Natural killer cell (primary cell): ENCODE results near the gene TERC. TPM values are rescaled to one million over a fixed set of nuclear protein-coding genes. Genes with fewer than 3 reads are reported as not detected.

Source experiments
- ATAC-seq, 3 donors: fragments of 150-1000 bp in 2 of 3; fragments of 200-7000 bp in 1 of 3; cut with Tn5 transposase; 1 replicate in 1 of 3; 2 replicates in 2 of 3; pipeline ENCODE4 v1.10.0; 2021; ENCODE audit warnings: mild to moderate bottlenecking in 2 of 3, moderate library complexity in 2 of 3
- DNase-seq, 2 donors: peaks; one replicate each; pipeline versions ENCODE4 v3.0.0 to v3.0.0-alpha.2; 2013 to 2021; ENCODE audit warnings: mixed read lengths in 1 of 2
- H3K27ac ChIP-seq: one replicate; pipeline ENCODE4 v1.5.1; 2013; ENCODE audit warnings: mild to moderate bottlenecking, low read length
- H3K27me3 ChIP-seq: one replicate; pipeline ENCODE4 v1.6.1; 2013; ENCODE audit warnings: low read length; ENCODE audit not compliant: control insufficient read depth, insufficient read depth
- H3K36me3 ChIP-seq: one replicate; pipeline ENCODE4 v1.6.1; 2013; ENCODE audit warnings: low read length; ENCODE audit not compliant: control insufficient read depth, insufficient read depth
- H3K4me1 ChIP-seq: one replicate; pipeline ENCODE4 v1.6.1; 2013; ENCODE audit warnings: low read length; ENCODE audit not compliant: control insufficient read depth, insufficient read depth
- H3K4me3 ChIP-seq: one replicate; pipeline ENCODE4 v1.5.1; 2013; ENCODE audit warnings: low read length
- H3K9me3 ChIP-seq: one replicate; pipeline ENCODE4 v1.6.1; 2013; ENCODE audit warnings: low read length; ENCODE audit not compliant: control insufficient read depth, insufficient read depth
- H3K27ac Mint-ChIP-seq, 2 donors: one replicate each; pipeline ENCODE4 v1.8.0; 2022; ENCODE audit warnings: mild to moderate bottlenecking in 2 of 2, mixed read lengths in 2 of 2, moderate library complexity in 1 of 2
- H3K27me3 Mint-ChIP-seq, 2 donors: one replicate each; pipeline ENCODE4 v1.8.0; 2022; ENCODE audit warnings: low read depth in 2 of 2, mixed read lengths in 2 of 2
- H3K36me3 Mint-ChIP-seq: one replicate; pipeline ENCODE4 v1.8.0; 2022; ENCODE audit warnings: mixed read lengths
- H3K4me1 Mint-ChIP-seq, 2 donors: one replicate each; pipeline ENCODE4 v1.8.0; 2022; ENCODE audit warnings: mixed read lengths in 2 of 2
- H3K4me3 Mint-ChIP-seq: one replicate; pipeline ENCODE4 v1.8.0; 2022; ENCODE audit warnings: mild to moderate bottlenecking, moderate library complexity, mixed read lengths
- H3K9me3 Mint-ChIP-seq, 2 donors: one replicate each; pipeline ENCODE4 v1.8.0; 2022; ENCODE audit warnings: mixed read lengths in 2 of 2
- CTCF ChIP-seq: fragments of 200-600 bp; IDR thresholded peaks from one replicate; pipeline ENCODE4 v1.8.0; 2022; ENCODE audit warnings: antibody characterized with exemption
- WGBS: methylation state at CpG from one replicate; pipeline ENCODE4 v1.1.7; 2013; ENCODE audit warnings: missing lambda C conversion rate; ENCODE audit not compliant: insufficient coverage; 5-methylcytosine and 5-hydroxymethylcytosine counted together
- intact Hi-C: fragments of 100-400 bp; cut with micrococcal nuclease; formaldehyde crosslinking; loops from one replicate; pipeline ENCODE4 v1.14.2; 2022
- total RNA-seq, 4 donors: library from RNA; stranded (reverse); fragments of 120-200 nt in 1 of 4; gene quantifications; one replicate each; pipeline versions ENCODE4 v1.2.3 to v1.2.4, GENCODE V29; 2013 to 2022

The TERC gene
- total RNA-seq, 3 donors from 2014 or later (not counting 1 experiment from before 2014, with no cell fraction given), result 0.92 to 2.7 (median 1.3) TPM

GRCh38 chr3:169758359-169758994, 6.4 kb downstream of the TERC start:
- WGBS, result 57% methylated on average over 1 of the region's 5 CpGs
- ATAC-seq (no peak), DNase-seq (no peak)
- Mint-ChIP-seq H3K9me3 (no peaks in the 10 kb centered on the region), H3K27ac (peak overlapping the region in 1 of 2 donors; percentile 52), H3K4me1 (peaks cover 12 to 19% of the 10 kb centered on the region in 2 donors), H3K27me3 (peaks cover 0 to 4% of the 10 kb centered on the region in 2 donors), H3K4me3 (no peak overlapping the region), H3K36me3 (no peaks in the 10 kb centered on the region)
- Histone ChIP-seq H3K27me3 (no peaks in the 10 kb centered on the region), H3K4me3 (no peak overlapping the region), H3K4me1 (peaks cover 6% of the 10 kb centered on the region), H3K36me3 (no peaks in the 10 kb centered on the region), H3K9me3 (peaks cover 2% of the 10 kb centered on the region), H3K27ac (no peak overlapping the region)
- TF ChIP-seq CTCF, result no peak
- intact Hi-C loops, result no loop called here

GRCh38 chr3:169755488-169755887, 9.4 kb downstream of the TERC start:
- Mint-ChIP-seq H3K27me3 (peaks cover 9 to 13% of the 10 kb centered on the region in 2 donors), H3K4me1 (peaks cover 8 to 12% of the 10 kb centered on the region in 2 donors), H3K27ac (no peak overlapping the region), H3K4me3 (no peak overlapping the region), H3K9me3 (no peaks in the 10 kb centered on the region), H3K36me3 (no peaks in the 10 kb centered on the region)
- ATAC-seq, result no peak
- WGBS, result 67% methylated on average over 1 of the region's 2 CpGs
- DNase-seq, result no peak
- Histone ChIP-seq H3K4me1 (no peaks in the 10 kb centered on the region), H3K27ac (no peak overlapping the region), H3K36me3 (no peaks in the 10 kb centered on the region), H3K27me3 (peaks cover 6% of the 10 kb centered on the region), H3K4me3 (no peak overlapping the region), H3K9me3 (no peaks in the 10 kb centered on the region)
- intact Hi-C loops, result no loop called here
- no peak for TF ChIP-seq CTCF

- peaks cover 9 to 17% of the 10 kb centered on the region in 2 donors for H3K27me3 Mint-ChIP-seq
- no peaks in the 10 kb centered on the region for H3K36me3 ChIP-seq
- no peak overlapping the region for H3K4me3 ChIP-seq
- DNase-seq (no peak), ATAC-seq (no peak)
- intact Hi-C loops, result no loop called here
- WGBS, result 83% methylated on average over 3 of the region's 3 CpGs
- TF ChIP-seq CTCF, result no peak
- H3K9me3 Mint-ChIP-seq, result no peaks in the 10 kb centered on the region
- peaks cover 8 to 12% of the 10 kb centered on the region in 2 donors for H3K4me1 Mint-ChIP-seq
- H3K4me3 Mint-ChIP-seq, result no peak overlapping the region
- no peaks in the 10 kb centered on the region for H3K4me1 ChIP-seq
- peaks cover 6% of the 10 kb centered on the region for H3K27me3 ChIP-seq
- no peaks in the 10 kb centered on the region for H3K36me3 Mint-ChIP-seq
- no peak overlapping the region for H3K27ac Mint-ChIP-seq
- no peak overlapping the region for H3K27ac ChIP-seq
- no peaks in the 10 kb centered on the region for H3K9me3 ChIP-seq
Observed at GRCh38 chr3:169754711-169755110, 10.1 kb downstream of the TERC start.

GRCh38 chr3:169751875-169752274, 13.0 kb downstream of the TERC start:
- Histone ChIP-seq H3K4me1 (no peaks in the 10 kb centered on the region), H3K27me3 (peaks cover 13% of the 10 kb centered on the region), H3K27ac (no peak overlapping the region), H3K9me3 (no peaks in the 10 kb centered on the region), H3K4me3 (no peak overlapping the region), H3K36me3 (no peaks in the 10 kb centered on the region)
- no peak for TF ChIP-seq CTCF
- no peaks in the 10 kb centered on the region for H3K9me3 Mint-ChIP-seq
- WGBS, result 88% methylated on average over 2 of the region's 2 CpGs
- no peaks in the 10 kb centered on the region for H3K4me1 Mint-ChIP-seq
- H3K4me3 Mint-ChIP-seq, result no peak overlapping the region
- peaks cover 30 to 31% of the 10 kb centered on the region in 2 donors for H3K27me3 Mint-ChIP-seq
- intact Hi-C loops, result no loop called here
- no peak for DNase-seq
- no peaks in the 10 kb centered on the region for H3K36me3 Mint-ChIP-seq
- H3K27ac Mint-ChIP-seq, result no peak overlapping the region
- ATAC-seq, result no peak
